H1 (cell line): ENCODE measurements around the gene CCDC127. TPM values are rescaled to one million over a fixed set of nuclear protein-coding genes. Genes with fewer than 3 reads are reported as not detected.

Experiments
- CTCF ChIA-PET: fragments of 300-600 bp; sonication (Branson Sonifier 250); formaldehyde crosslinking; loops from one replicate; lab custom pipeline; 2021; ENCODE audit not compliant: partially characterized antibody; lab: Charles Lee
- POLR2A ChIA-PET: fragments of 300-600 bp; sonication (Branson Sonifier 250); formaldehyde crosslinking; loops from one replicate; lab custom pipeline; 2021; ENCODE audit warnings: inconsistent platforms; ENCODE audit not compliant: partially characterized antibody; lab: Charles Lee
- DNase-seq, 2 experiments: peaks; one replicate each; pipeline versions ENCODE4 v3.0.0 to v3.0.0-alpha.2; 2010 to 2022; ENCODE audit warnings: low spot score in 2 of 2, low read depth in 1 of 2, mixed read lengths in 1 of 2
- FAIRE-seq: peaks from 2 replicates; lab custom pipeline; 2011; peaks lifted over from hg19 to GRCh38; lab: Jason Lieb, UNC
- H2AFZ ChIP-seq: 2 replicates; pipeline ENCODE4 v1.8.1; 2012; ENCODE audit warnings: low read length, inconsistent platforms
- H2AK5ac ChIP-seq: 2 replicates; pipeline ENCODE4 v1.6.1; 2013; ENCODE audit warnings: low read depth, low read length
- H2BK120ac ChIP-seq: replicated peaks from 2 replicates; pipeline ENCODE3; 2013; ENCODE audit warnings: low read depth, low read length, inconsistent platforms
- H2BK12ac ChIP-seq: 2 replicates; pipeline ENCODE4 v1.6.1; 2013; ENCODE audit warnings: low read depth, low read length
- H2BK15ac ChIP-seq: 2 replicates; pipeline ENCODE4 v1.6.1; 2013; ENCODE audit warnings: low read length
- H2BK20ac ChIP-seq: 2 replicates; pipeline ENCODE4 v1.6.1; 2013; ENCODE audit warnings: low read length
- H2BK5ac ChIP-seq: 2 replicates; pipeline ENCODE4 v1.6.1; 2013; ENCODE audit warnings: low read depth, low read length
- H3K14ac ChIP-seq: 2 replicates; pipeline ENCODE4 v1.6.1; 2013; ENCODE audit warnings: inconsistent platforms; ENCODE audit not compliant: insufficient read length
- H3K18ac ChIP-seq: 2 replicates; pipeline ENCODE4 v1.6.1; 2013; ENCODE audit warnings: low read length; ENCODE audit errors: extremely low read depth
- H3K23ac ChIP-seq: 2 replicates; pipeline ENCODE4 v1.6.1; 2013; ENCODE audit warnings: inconsistent platforms; ENCODE audit not compliant: insufficient read length
- H3K23me2 ChIP-seq: 2 replicates; pipeline ENCODE4 v1.6.1; 2013; ENCODE audit warnings: low read depth, low read length
- H3K27ac ChIP-seq: 2 replicates; pipeline ENCODE4 v1.6.1; 2011; ENCODE audit warnings: low read depth, low read length, inconsistent platforms
- H3K27me3 ChIP-seq, 4 experiments: replicated peaks in 1 of 4; 1 replicate in 1 of 4; 2 replicates in 3 of 4; pipeline versions ENCODE4 v1.6.1 to v1.8.1; 2011 to 2013; ENCODE audit warnings: low read length in 3 of 4, mild to moderate bottlenecking in 3 of 4, inconsistent platforms in 2 of 4, mixed read lengths in 2 of 4, moderate library complexity in 1 of 4; ENCODE audit not compliant: control insufficient read depth in 3 of 4, insufficient read depth in 3 of 4; ENCODE audit errors: extremely low read depth in 1 of 4
- H3K36me3 ChIP-seq, 4 experiments: 2 replicates each; pipeline versions ENCODE4 v1.6.1 to v1.8.1; 2011 to 2013; ENCODE audit warnings: mild to moderate bottlenecking in 4 of 4, low read length in 3 of 4, moderate library complexity in 2 of 4, control low read depth in 1 of 4, inconsistent platforms in 1 of 4; ENCODE audit not compliant: insufficient read depth in 4 of 4, control insufficient read depth in 2 of 4
- H3K4ac ChIP-seq: replicated peaks from 2 replicates; pipeline ENCODE3; 2013; ENCODE audit warnings: low read length, low read depth, mixed read lengths, inconsistent platforms; ENCODE audit not compliant: insufficient read length
- H3K4me1 ChIP-seq, 4 experiments: replicated peaks in 1 of 4; 1 replicate in 1 of 4; 2 replicates in 3 of 4; pipeline versions ENCODE4 v1.6.1 to v1.8.1; 2011 to 2013; ENCODE audit warnings: low read length in 3 of 4, inconsistent platforms in 2 of 4, mixed read lengths in 1 of 4; ENCODE audit not compliant: insufficient read depth in 4 of 4, control insufficient read depth in 3 of 4
- H3K4me2 ChIP-seq, 2 experiments: 2 replicates each; pipeline versions ENCODE4 v1.6.1 to v1.8.1; 2011 to 2013; ENCODE audit warnings: low read depth in 2 of 2, low read length in 2 of 2, control low read depth in 1 of 2, inconsistent platforms in 1 of 2, mild to moderate bottlenecking in 1 of 2; ENCODE audit not compliant: insufficient read depth in 1 of 2
- H3K4me3 ChIP-seq, 4 experiments: fragments of 200-600, 300-600 bp in 1 of 4; sonication (generic), shearing (Covaris generic), sonication (Bioruptor Twin) in 1 of 4; 2 replicates each; pipeline versions ENCODE4 v1.5.1 to v1.8.1; 2011 to 2016; ENCODE audit warnings: low read length in 4 of 4, low read depth in 3 of 4, control low read depth in 2 of 4, inconsistent platforms in 2 of 4, mild to moderate bottlenecking in 2 of 4, mixed read lengths in 1 of 4, moderate library complexity in 1 of 4; ENCODE audit not compliant: insufficient read depth in 2 of 4; ENCODE audit errors: extremely low read depth in 1 of 4
- H3K56ac ChIP-seq: replicated peaks from 2 replicates; pipeline ENCODE3; 2013; ENCODE audit warnings: low read depth, mild to moderate bottlenecking, mixed read lengths, low read length, inconsistent platforms; ENCODE audit not compliant: insufficient read length
- H3K79me1 ChIP-seq: 2 replicates; pipeline ENCODE4 v1.6.1; 2013; ENCODE audit warnings: low read depth, low read length, control low read depth
- H3K79me2 ChIP-seq, 2 experiments: 2 replicates each; pipeline versions ENCODE4 v1.6.1 to v1.8.1; 2012 to 2013; ENCODE audit warnings: low read length in 2 of 2, mild to moderate bottlenecking in 2 of 2, inconsistent platforms in 1 of 2; ENCODE audit not compliant: insufficient read depth in 2 of 2, control insufficient read depth in 1 of 2
- H3K9ac ChIP-seq, 4 experiments: replicated peaks in 1 of 4; 1 replicate in 1 of 4; 2 replicates in 3 of 4; pipeline versions ENCODE4 v1.6.1 to v1.8.1; 2011 to 2013; ENCODE audit warnings: low read depth in 3 of 4, low read length in 3 of 4, control low read depth in 2 of 4, mild to moderate bottlenecking in 2 of 4, moderate library complexity in 2 of 4, inconsistent platforms in 1 of 4; ENCODE audit errors: extremely low read depth in 1 of 4
- H3K9me3 ChIP-seq, 2 experiments: 2 replicates each; pipeline versions ENCODE4 v1.6.1 to v1.8.1; 2012 to 2013; ENCODE audit warnings: mild to moderate bottlenecking in 2 of 2, moderate library complexity in 2 of 2, control low read depth in 1 of 2, inconsistent platforms in 1 of 2, low read depth in 1 of 2, low read length in 1 of 2, mixed read lengths in 1 of 2; ENCODE audit not compliant: insufficient read depth in 2 of 2
- H4K20me1 ChIP-seq, 2 experiments: replicated peaks in 1 of 2; 2 replicates each; pipeline versions ENCODE3 to v1.8.1; 2011 to 2013; ENCODE audit warnings: inconsistent platforms in 2 of 2, low read length in 2 of 2, mild to moderate bottlenecking in 1 of 2; ENCODE audit not compliant: insufficient read depth in 2 of 2, control insufficient read depth in 1 of 2
- H4K5ac ChIP-seq: 2 replicates; pipeline ENCODE4 v1.6.1; 2013; ENCODE audit warnings: low read length, low read depth, mixed read lengths, inconsistent platforms; ENCODE audit not compliant: insufficient read length
- H4K8ac ChIP-seq: 2 replicates; pipeline ENCODE4 v1.8.0; 2013; ENCODE audit warnings: mild to moderate bottlenecking, moderate library complexity, low read length, inconsistent platforms; ENCODE audit not compliant: insufficient read depth; ENCODE audit errors: extremely low read depth
- H4K91ac ChIP-seq: replicated peaks from 2 replicates; pipeline ENCODE3; 2013; ENCODE audit warnings: low read length, mixed read lengths, inconsistent platforms; ENCODE audit not compliant: insufficient read length
- CBX8 ChIP-seq: fragments of 300-800, 300-1000 bp; sonication (generic); IDR thresholded peaks from 2 replicates; pipeline ENCODE4 v1.7.1; 2016; ENCODE audit warnings: low read depth, low read length, borderline replicate concordance
- CTBP2 ChIP-seq: IDR thresholded peaks from 2 replicates; pipeline ENCODE4 v1.7.0; 2011; ENCODE audit warnings: borderline replicate concordance, mild to moderate bottlenecking, moderate library complexity, mixed read lengths, low read length; ENCODE audit not compliant: insufficient read depth, insufficient read length
- HDAC6 ChIP-seq: IDR thresholded peaks from one replicate; pipeline ENCODE4 v1.7.1; 2012; ENCODE audit warnings: low read depth, mild to moderate bottlenecking, inconsistent platforms, low read length, moderate library complexity
- MAX ChIP-seq: IDR thresholded peaks from 2 replicates; pipeline ENCODE4 v1.6.1; 2012; ENCODE audit warnings: inconsistent platforms
- POLR2AphosphoS5 ChIP-seq: IDR thresholded peaks from 2 replicates; pipeline ENCODE4 v1.6.1; 2011; ENCODE audit warnings: low read depth, low read length
- POU5F1 ChIP-seq: IDR thresholded peaks from 2 replicates; pipeline ENCODE4 v1.6.1; 2011; ENCODE audit warnings: low read depth, mild to moderate bottlenecking, low read length, moderate library complexity
- RAD21 ChIP-seq, 2 experiments: IDR thresholded peaks in 1 of 2; conservative IDR thresholded peaks in 1 of 2; 2 replicates each; pipeline ENCODE4 v1.6.1; 2011; ENCODE audit warnings: low read depth in 2 of 2, low read length in 2 of 2, improper control_type of control experiment in 1 of 2, inconsistent platforms in 1 of 2, mild to moderate bottlenecking in 1 of 2, moderate library complexity in 1 of 2
- RXRA ChIP-seq: IDR thresholded peaks from 2 replicates; pipeline ENCODE4 v1.6.1; 2011; ENCODE audit warnings: low read depth, mild to moderate bottlenecking, low read length, moderate library complexity; ENCODE audit not compliant: insufficient read depth
- SIN3A ChIP-seq, 2 experiments: IDR thresholded peaks in 1 of 2; conservative IDR thresholded peaks in 1 of 2; 2 replicates each; pipeline ENCODE4 v1.6.1; 2011 to 2012; ENCODE audit warnings: low read length in 2 of 2, improper control_type of control experiment in 1 of 2, low read depth in 1 of 2, mild to moderate bottlenecking in 1 of 2
- WGBS, 2 experiments: shearing (Covaris generic) in 1 of 2; methylation state at CpG; one replicate each; pipeline versions ENCODE4 v1.1.6 to v1.1.7; 2013 to 2015; ENCODE audit warnings: low lambda C conversion rate in 2 of 2, mixed read lengths in 2 of 2, inconsistent platforms in 1 of 2, low coverage in 1 of 2, missing lambda C conversion rate in 1 of 2; ENCODE audit not compliant: insufficient replicate concordance in 2 of 2, insufficient coverage in 1 of 2, insufficient read length in 1 of 2; ENCODE audit errors: extremely low coverage in 1 of 2, missing lambda C conversion rate in 1 of 2; 5-methylcytosine and 5-hydroxymethylcytosine counted together
- polyA plus RNA-seq, 7 experiments: library from polyadenylated mRNA; depleted of rRNA in 3 of 7; stranded (reverse) in 5 of 7; unstranded in 2 of 7; fragments of >200 nt in 5 of 7; fragments of 200-250 nt in 2 of 7; gene quantifications; 1 replicate in 5 of 7; 2 replicates in 1 of 7; 4 replicates in 1 of 7; pipeline versions ENCODE4 v1.2.1 to v1.2.3, GENCODE V29; 2011 to 2013; ENCODE audit warnings: missing spikeins in 2 of 7, mixed read lengths in 2 of 7
- total RNA-seq: library from RNA; stranded (reverse); fragmentation: NEBNext Ultra II Directional; extraction: Animal tissue kit (Norgen Biotek cat#: 25700); gene quantifications from 2 replicates; pipeline ENCODE4 v1.2.1, GENCODE V29; 2021

The CCDC127 gene
- total and polyA plus RNA-seq, 2 of the 8 experiments (the other 6 are each of a cell fraction or from before 2014, with no cell fraction given): 2.9 to 8.0 TPM

GRCh38 chr5:153256-153655 is 64.7 kb downstream of the CCDC127 start:
- peaks cover 12 to 66% (median 27%) of the 10 kb centered on the region in 4 experiments; a peak in 7 of 8 replicates for H3K36me3 ChIP-seq
- no peak for FAIRE-seq
- no peak overlapping the region for H2BK5ac ChIP-seq
- no peak overlapping the region for H2BK15ac ChIP-seq
- no peak overlapping the region for H2BK20ac ChIP-seq
- no peak overlapping the region for H3K4me2 ChIP-seq
- no peak overlapping the region for H4K8ac ChIP-seq
- no peaks in the 10 kb centered on the region for H3K9me3 ChIP-seq
- no peak overlapping the region for H2BK12ac ChIP-seq
- H3K56ac ChIP-seq: no peak overlapping the region
- H3K23ac ChIP-seq: no peak overlapping the region
- no peak overlapping the region for H4K91ac ChIP-seq
- H2AFZ ChIP-seq: no peak overlapping the region
- TF ChIP-seq HDAC6: no peak
- no peak for TF ChIP-seq RXRA
- TF ChIP-seq POU5F1: no peak
- TF ChIP-seq POLR2AphosphoS5: no peak
- TF ChIP-seq RAD21 (IDR thresholded peaks at IDR 0.05 in 1 of 2, conservative IDR thresholded peaks at IDR 0.05 in 1 of 2; ENCODE audit: low read depth in 2 of 2, low read length in 2 of 2): no peak
- no peak for TF ChIP-seq MAX
- TF ChIP-seq CBX8: no peak
- no peak for TF ChIP-seq CTBP2
- no peak for TF ChIP-seq SIN3A (conservative IDR thresholded peaks at IDR 0.05 in 1 of 2, IDR thresholded peaks at IDR 0.05 in 1 of 2; ENCODE audit: low read depth in 1 of 2, low read length in 2 of 2)
- no peaks in the 10 kb centered on the region for H3K79me2 ChIP-seq
- H3K4me3 ChIP-seq: no peak overlapping the region
- H4K20me1 ChIP-seq: peaks cover 0 to 1% of the 10 kb centered on the region in 2 experiments
- H3K79me1 ChIP-seq: no peaks in the 10 kb centered on the region; the same call in 1 of the 2 replicates
- H2AK5ac ChIP-seq: no peak overlapping the region
- DNase-seq: no peak
- H2BK120ac ChIP-seq: no peak overlapping the region
- no peak overlapping the region for H3K18ac ChIP-seq
- no peak overlapping the region for H3K4ac ChIP-seq
- H4K5ac ChIP-seq: no peak overlapping the region
- ChIA-PET POLR2A (interaction anchor here (1.4 to 4.2 kb wide), 2 partner anchors 9 to 62 kb away, joined by 3 to 15 read pairs; partner anchors contain the start of gene PLEKHG4B), CTCF (interaction anchor here (1.0 to 1.4 kb wide), 3 partner anchors 11 to 35 kb away, joined by 3 to 5 read pairs (median 4); no protein-coding TSS in a partner anchor)
- no peak overlapping the region for H3K14ac ChIP-seq
- no peak overlapping the region for H3K9ac ChIP-seq
- H3K27me3 ChIP-seq: no peaks in the 10 kb centered on the region
- peaks cover 0 to 2% (median 0%) of the 10 kb centered on the region in 4 experiments; a peak in 2 of 7 replicates for H3K4me1 ChIP-seq
- H3K23me2 ChIP-seq: no peaks in the 10 kb centered on the region
- H3K27ac ChIP-seq: no peak overlapping the region
- 91% methylated on average over 8 of the region's 8 CpGs; no CpG with 5 or more reads in 1 of the 2 experiments for WGBS, 2 experiments
